ENCODE measurements around the gene PRR15L.

DNA sequence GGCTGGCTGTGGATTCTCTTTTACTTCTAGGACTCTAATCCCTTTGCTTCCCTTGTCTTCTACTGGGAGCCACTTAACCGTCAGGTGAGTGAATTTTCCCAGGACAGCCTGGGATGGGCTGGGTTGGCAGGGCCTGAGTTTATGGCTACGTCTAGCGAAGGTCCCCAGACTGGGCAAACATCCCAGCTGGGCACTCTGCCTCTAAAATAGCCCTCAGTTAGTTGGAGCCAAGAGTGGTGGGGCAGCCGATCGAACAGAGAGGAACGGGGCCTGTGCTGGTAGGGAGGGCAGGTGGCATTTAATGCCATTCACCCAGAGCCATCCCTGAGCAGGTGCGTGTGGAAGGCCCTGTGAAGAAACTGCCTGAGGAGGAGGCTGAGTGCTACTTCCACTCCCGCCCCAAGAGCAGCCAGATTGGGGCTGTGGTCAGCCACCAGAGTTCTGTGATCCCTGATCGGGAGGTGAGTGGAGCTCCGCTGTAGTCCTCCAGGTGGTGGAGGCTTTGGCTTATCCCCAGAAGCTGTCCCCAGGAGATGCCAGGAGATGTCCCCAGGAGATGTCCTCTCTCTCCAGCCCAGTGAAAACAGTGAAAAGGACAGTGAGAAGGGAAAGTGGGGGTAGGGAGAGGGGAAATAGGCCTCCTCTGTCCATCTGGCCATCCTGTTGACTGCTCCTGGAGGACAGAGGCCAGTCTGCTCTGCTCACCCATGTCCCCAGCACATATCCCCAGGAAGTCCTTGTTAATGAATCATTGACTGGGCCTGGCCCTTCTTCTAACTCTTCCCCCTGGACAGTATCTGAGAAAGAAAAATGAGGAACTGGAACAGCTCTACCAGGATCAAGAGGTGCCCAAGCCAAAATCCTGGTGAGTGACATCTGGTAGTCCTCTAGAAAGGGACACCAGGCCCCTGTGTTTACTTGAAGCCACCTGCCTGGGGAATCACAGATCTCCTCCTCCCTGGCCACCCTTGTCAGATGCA, 11.9 kb downstream of the PRR15L start:
- TF ChIP-seq, protein P1, sequence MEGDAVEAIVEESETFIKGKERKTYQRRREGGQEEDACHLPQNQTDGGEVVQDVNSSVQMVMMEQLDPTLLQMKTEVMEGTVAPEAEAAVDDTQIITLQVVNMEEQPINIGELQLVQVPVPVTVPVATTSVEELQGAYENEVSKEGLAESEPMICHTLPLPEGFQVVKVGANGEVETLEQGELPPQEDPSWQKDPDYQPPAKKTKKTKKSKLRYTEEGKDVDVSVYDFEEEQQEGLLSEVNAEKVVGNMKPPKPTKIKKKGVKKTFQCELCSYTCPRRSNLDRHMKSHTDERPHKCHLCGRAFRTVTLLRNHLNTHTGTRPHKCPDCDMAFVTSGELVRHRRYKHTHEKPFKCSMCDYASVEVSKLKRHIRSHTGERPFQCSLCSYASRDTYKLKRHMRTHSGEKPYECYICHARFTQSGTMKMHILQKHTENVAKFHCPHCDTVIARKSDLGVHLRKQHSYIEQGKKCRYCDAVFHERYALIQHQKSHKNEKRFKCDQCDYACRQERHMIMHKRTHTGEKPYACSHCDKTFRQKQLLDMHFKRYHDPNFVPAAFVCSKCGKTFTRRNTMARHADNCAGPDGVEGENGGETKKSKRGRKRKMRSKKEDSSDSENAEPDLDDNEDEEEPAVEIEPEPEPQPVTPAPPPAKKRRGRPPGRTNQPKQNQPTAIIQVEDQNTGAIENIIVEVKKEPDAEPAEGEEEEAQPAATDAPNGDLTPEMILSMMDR (IDR thresholded peaks at IDR 0.05; ENCODE audit: insufficient read depth, low read length, poor library complexity, severe bottlenecking), result no peak
- TF ChIP-seq EZH2phosphoT487 (conservative IDR thresholded peaks at IDR 0.05; ENCODE audit: low read length), result no peak

Data from SU-DHL-6 (cell line).